ENCODE results near the gene SHE.

Gene SHE

GRCh38 chr1:154476791-154477190 lies 25.4 kb downstream of the SHE start:
- no peak for DNase-seq

- peak; percentile 59 for DNase-seq
Measured at GRCh38 chr1:154474802-154475201, 27.4 kb downstream of the SHE start.

DNA sequence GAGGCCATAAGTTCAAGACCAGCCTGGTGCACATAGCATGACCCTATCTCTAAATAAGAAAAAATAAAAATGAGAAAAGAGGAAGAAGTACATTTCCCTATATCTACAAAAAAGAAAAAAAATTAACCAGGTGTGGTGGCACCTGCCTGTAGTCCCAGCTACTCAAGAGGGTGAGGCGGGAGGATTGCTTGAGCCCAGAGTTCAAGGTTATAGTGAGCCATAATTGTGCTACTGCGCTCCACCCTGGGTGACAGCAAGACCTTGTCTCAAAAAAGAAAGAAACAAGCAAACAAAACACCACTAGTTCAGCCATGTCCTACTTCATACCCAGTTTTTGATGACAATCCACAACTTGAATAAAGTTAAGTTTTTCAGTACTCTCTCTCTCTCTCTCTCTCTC lies 30.9 kb downstream of the SHE start:
- DNase-seq = no peak

DNA sequence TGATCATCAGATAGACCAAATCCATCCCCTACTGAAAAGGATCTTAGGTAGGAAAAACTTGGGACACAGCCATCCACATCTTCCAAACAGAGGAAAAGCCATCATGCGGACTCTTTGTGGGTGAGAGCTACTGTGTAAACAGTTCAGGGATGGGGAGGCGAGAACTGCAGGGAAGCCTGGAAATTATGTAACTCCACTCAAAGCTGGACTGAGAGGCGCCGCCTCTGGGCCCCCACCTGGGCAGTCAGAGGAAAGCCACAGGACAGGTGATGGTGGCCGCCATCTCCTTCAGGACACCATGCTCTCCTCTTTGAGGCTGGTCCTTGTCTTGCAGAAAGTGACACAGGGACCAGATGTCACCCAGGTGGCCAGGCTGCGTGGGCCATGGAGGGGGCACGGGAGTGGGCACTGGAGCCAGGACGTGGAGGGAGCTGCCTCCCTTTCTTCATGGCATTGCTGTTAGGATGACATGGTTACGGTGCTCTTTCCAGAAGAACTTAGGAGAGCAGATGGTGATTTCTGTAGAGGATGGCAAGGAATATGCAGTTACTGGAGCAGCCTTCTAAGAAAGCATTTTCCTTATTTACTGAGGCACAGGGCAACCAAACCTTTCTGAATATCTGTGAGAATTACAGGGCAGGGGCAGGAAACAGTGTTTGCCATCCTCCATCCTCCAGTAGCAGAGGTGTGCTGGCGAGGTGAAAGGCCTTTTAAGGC lies 32.2 kb downstream of the SHE start:
- no peak for DNase-seq

GRCh38 chr1:154468535-154469250 lies 33.5 kb downstream of the SHE start:
- DNase-seq = no peak

- no peak for DNase-seq
Measured at GRCh38 chr1:154467434-154468102, 34.6 kb downstream of the SHE start.

GRCh38 chr1:154466921-154467417 lies 35.2 kb downstream of the SHE start:
- no peak for DNase-seq

- DNase-seq = no peak
Measured at GRCh38 chr1:154466206-154466605, 36.0 kb downstream of the SHE start.

- DNase-seq = no peak
Measured at GRCh38 chr1:154465621-154466195, 36.5 kb downstream of the SHE start.

GRCh38 chr1:154463512-154463990 lies 38.7 kb downstream of the SHE start:
- peak; percentile 92 for DNase-seq

GRCh38 chr1:154460695-154461260 lies 41.4 kb downstream of the SHE start:
- no peak for DNase-seq

- no peak for DNase-seq
Measured at GRCh38 chr1:154459080-154459479, 43.1 kb downstream of the SHE start.

DNA sequence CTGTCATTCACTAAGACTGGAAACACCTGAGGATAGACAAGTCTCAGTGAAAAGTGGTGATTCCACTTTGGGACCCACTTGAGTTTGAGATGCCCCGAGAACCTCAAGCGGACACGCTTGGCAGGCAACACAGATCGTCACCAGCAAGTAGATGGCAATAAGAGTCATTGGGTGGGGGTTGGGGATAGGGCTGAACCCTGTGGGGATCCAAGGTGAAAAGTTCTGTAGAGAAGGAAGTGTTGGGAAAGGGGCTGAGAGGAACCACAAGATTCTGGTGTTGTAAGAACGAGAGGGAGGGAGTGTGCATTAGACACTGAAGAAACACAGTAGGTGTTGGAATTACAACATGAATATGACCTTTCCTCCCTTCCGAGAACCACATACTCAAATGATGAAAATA lies 45.6 kb downstream of the SHE start:
- no peak for DNase-seq

- DNase-seq = no peak
Measured at GRCh38 chr1:154454386-154455120, 47.7 kb downstream of the SHE start.

DNA sequence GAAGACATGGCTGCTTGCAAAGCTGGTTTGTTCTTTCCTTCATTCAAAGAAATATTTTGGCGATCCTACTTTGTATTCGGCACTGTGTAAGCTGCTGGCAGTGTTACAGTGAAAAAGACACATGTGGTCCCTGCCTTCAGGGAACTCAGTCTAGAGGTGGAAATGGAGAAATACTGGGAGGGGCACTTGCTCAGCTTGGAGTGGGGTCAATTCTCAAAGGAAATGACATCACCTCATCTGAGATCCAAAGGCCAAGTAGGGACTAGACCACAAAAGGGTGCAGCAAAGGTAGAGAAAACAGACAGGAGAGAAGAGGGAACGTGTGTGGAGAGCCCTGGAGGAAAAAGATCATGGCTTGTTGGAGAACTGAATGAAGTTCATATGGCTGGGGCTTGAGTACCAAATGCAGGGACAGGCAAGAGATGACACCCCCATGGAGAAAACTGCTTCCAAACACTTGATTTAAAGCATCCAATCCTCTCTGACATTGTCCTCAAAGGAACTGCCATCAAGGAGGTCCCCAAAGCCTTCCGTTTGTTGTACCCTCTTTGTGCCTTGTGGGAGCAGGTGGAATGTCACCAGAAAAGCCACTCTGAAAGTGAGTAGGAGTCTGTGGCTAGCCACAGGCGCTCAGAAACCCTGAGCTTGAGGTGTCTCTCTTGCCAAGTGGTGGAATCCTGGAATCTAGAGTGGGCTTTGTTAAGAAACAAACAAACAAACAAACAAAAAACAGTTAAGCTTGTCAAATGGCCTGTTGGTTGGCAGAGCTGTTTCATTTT lies 48.4 kb downstream of the SHE start:
- no peak for DNase-seq

- DNase-seq = no peak
Measured at GRCh38 chr1:154453161-154453560, 49.1 kb downstream of the SHE start.

DNA sequence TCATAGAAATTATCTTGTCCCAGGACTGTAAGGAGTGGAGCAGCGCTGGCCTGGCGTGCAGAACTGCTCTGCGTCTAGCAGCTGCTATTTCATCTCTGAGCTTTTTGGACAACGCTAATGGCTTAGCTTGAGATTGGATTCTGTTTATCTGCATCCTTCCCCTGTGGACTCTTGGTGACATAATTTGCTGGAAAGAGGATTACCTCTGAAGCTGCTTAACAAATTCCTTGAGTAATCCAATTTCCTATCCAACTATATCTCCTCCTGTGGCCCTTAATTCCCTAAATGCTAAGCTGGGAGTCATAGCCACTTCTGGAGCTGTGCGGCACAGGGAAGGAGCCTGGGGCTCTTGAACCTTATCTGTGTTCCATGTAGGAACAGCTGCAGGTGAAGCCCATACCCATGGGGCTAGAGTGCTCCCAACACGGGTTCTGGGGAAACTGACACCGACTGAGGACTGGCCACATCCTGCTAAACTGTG lies 53.8 kb downstream of the SHE start:
- no peak for DNase-seq

DNA sequence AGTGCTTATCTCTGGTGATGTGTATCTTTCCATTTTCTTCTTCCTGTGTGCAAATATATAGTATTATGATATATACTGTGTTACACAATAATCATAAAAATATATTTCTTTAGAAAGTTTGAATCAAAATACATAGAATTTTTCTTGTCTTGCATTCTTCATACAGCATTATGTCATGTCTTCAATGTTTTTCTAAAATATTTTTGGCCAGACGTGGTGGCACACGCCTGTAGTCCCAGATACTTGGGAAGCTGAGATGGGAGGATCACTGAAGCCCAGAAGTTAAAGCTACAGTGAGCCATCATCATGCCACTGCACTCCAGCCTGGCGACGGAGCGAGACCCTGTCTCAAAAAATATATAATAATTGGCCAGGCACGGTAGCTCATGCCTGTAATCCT lies 55.4 kb downstream of the SHE start:
- no peak for DNase-seq

DNA sequence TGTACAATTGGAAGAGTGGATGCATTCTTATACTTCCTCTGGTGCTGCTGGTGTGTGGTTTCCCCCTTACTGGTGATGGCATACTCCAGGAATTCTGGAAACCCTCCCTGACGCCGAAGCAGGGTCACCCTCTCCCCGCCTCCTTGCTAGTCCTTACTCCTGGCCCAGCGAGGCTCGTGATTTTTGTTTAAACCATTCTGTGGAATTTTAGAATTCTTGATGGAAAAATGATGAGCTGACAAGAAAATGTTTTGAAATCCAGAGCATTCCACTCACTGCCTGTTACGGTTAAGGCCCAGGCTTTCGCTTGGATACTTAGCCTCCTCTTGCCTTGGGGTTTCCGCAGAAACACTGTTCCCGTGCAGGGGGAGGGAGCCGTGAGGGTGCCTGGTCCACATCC lies 55.9 kb downstream of the SHE start:
- DNase-seq = no peak

DNA sequence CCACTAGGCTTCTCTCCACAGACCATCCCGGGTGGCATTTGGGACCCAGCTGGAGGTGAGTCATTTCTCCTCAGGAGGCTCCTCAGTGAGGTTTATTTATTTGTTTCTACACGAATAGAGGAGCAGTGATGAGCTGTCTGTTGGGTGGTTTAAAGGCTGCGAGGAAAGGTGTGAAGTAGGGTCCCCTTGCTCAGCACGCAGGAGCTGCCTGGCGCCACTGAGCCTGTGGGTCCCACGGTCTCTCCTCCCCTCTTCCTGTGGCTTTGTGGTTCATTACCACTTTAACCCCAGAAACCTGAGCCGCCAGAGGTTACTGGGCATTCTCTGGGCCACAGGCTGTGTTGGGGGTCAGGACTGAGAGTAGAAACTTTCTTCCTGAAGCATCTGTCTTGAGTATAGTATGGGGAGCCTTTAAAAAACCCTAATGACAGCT lies 57.2 kb downstream of the SHE start:
- DNase-seq = peak; percentile 30

Data from GDM1 (cell line).